GM21825 (cell line): ENCODE results near the gene ARHGEF2.
A peak's percentile ranks its signal among the peaks of the same experiment; 100 is the strongest.

Source experiments
- ATAC-seq: cut with Tn5 transposase; IDR thresholded peaks from one replicate; pipeline ENCODE4 v1.9.1; 2021; ENCODE audit warnings: mild to moderate bottlenecking, moderate library complexity; ENCODE audit not compliant: unreplicated experiment

Gene ARHGEF2

DNA sequence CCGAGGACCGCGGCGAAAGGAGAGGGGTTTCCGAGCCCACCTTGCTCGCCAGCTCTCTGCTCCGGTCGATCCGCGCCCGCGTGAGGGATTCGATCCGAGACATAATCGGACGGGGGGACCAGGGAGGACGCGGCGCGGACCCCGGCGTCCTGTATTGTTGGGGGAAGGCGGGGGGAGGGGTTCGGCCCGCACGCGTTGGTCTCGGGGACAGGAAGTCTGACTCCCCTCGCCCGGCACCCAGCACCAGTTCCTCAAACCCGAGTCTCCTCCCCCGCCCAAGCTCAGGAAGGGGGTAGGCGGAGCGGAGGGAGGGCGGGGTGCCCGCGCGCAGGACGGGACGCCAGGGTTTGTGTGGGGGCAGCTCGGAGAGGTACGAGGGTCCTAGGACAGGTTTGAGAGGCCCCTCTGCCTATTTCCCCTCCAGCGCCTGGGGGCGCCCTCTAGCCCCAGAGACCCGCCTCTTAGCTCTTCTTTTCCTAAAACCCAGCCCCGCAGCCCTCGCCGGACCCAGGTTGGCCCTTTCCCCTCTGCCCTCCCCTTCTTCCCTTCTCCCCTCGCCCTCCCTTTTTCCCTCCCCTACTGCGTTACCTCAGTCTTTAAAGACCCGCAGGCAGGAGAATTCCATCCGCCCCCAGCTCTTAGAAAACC is at the start of gene ARHGEF2:
Gene ARHGEF2, minus strand, starts transcription at position 223 of the 648 bp plus-strand sequence. Its CDS starts 120 bp downstream, at position 103.
- no peak for ATAC-seq

DNA sequence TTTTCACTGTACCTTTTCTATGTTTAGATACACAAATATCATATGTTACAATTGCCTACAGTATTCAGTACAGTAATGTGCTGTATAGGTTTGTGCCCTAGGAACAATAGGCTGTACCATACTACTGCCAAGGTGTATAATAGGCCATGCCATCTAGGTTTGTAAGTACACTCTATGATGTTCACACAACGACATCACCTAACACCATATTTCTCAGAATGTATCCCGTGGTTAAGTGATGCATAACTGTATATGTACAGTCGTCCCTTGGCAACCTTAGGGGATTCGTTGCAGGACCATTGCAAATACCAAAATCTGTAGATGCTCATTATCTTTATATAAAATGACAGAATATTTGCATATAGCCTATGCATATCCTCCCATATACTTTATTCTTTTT is 48.2 kb upstream of the ARHGEF2 start:
- no peak for ATAC-seq

DNA sequence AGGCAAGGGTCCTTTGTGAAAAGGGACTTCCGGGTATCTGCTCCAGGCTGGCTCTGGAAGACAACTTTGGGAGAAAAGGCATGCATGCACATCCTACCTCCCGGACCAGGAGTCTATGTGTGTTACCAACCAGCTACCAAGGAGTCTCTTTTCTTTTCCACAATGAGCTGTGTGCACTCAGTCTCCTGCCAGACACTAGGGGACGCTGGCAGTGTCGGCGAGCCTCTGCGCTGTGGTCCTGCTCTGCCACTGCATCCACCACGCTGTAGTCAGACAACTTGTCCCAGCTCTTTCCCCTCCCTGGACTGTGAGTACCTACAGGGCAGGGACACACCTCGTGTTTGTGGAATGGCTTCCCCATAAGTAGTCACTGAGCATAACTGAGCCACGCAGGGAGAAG is 47.5 kb upstream of the ARHGEF2 start:
- no peak for ATAC-seq

DNA sequence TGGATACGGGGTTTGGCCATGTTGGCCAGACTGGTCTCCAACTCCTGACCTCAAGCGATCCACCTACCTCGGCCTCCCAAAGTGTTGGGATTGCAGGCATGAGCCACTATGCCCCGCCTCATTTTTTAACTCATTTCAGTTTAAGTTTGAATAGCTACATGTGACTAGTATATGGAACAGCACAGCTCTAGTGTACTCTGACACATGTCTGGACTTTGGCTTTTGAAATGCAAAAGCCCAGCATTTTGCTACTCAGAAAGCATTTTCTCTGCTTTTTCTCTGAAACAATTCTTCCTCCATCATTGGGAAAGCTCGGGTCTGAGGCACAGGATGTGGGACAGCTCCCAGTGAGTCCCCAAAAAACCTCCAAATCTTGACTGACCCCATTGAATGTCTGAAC is 46.5 kb upstream of the ARHGEF2 start:
- ATAC-seq = no peak

DNA sequence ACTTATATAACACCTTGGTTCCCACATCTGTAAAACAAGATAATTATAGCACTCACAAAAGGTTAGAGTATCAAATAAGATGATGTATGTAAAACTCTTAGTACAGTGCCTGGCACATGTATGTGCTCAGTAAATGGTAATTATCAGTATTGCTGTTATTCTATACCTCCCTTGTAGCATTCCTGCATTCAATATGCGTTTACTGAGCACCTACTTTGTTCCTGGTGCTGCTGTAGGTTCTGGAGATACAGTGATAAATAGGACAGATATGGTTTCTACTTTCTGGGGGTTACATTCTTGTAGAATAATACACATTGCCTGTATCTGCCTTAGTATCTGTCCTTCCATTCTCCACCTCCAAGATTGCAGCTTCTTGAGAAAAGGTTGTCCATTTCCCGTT is 43.6 kb upstream of the ARHGEF2 start:
- ATAC-seq = no peak

DNA sequence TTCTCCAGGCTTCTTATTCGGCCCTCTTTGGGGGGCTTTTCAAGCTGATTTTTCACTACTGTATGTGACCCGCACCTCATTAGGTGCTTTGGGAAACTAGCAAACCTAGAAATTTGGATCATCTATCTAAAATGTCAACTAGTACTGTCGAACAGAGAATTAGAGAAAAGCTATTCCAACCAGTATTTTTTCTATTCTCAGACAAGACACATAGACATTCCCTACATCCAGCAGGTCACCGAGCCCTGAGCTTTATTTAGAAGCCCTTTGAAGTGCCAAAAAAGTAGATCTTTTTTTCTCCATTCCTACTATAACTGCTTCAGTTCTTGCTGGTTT is 42.7 kb upstream of the ARHGEF2 start:
- ATAC-seq = no peak

DNA sequence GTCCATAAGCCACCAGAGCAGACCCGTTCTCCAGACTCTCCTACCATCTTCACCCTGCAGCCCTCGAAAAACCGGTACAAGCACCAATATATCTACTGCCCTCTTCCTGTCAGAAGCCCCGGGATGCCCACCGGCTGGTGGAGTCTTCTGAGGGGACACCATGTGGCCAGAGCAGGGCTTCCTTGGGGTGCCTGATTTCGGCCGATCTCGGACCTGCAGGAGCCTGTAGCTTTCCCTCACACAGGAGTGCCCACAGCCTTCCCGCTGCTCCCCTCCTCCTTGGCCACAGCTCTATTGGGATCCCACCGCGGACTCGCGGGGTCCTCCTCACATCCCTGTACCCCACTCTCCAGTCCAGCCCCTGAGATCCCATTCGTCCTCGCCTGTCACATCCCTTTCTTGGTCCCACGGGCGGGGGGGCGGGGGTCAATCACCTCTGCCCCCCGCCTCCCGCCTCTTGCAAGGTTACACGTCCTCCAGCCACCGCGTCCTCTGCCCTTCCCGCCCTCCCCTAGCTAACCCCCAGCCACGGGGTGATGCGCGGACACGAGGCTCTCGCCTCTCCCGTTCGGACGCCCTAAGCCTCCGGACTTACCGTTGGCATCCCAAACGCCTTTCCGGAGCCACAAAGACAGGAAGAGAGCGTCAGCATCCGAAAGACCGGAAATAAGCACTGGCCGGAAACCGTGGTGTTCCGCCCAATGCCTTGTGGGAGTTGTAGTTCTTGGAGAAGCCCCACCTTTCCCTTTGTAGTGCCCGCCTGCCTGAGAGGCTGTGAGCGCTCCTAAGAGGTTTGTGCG is 42.1 kb upstream of the ARHGEF2 start, which contains the start of gene SSR2:
Gene SSR2, minus strand, starts transcription at position 659 of the 800 bp plus-strand sequence. CDS start 784 bp downstream, outside the sequence.
- peak; percentile 90 for ATAC-seq

DNA sequence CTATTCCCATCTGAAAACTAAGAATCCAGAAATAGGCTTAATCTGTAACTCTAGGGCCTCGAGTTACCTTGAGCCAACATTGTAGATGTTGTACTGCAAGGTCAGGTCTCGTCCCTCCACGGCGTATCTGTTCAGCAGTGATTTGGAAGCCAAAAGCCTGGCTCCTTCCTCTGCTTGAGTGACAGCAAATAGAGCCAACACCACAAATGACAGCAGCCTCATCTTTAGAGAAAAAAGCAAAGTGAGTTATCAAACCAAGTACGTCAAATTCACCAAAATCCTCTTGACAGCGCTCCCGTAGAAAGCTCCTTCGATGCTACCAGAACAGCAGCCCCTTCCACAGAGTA is 41.6 kb upstream of the ARHGEF2 start:
- no peak for ATAC-seq

DNA sequence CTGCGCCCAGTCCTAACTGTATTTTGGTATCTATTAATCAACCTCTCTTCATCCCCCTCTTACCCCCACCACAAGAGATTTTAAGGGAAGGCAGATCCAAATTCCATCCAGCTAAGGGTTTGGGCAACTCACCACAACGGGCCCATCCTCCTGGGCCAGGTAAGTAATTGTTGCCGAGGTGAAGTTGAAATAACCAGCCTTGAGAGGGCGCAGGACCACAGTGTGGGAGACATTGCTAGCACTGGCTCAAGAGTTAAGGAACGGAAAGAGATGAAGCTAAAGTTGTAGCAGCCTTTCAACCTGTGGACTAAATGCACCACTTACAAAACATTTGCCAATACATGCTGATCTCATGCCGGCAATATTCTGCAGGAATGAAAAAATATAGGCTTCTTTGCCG is 36.5 kb upstream of the ARHGEF2 start:
- no peak for ATAC-seq

DNA sequence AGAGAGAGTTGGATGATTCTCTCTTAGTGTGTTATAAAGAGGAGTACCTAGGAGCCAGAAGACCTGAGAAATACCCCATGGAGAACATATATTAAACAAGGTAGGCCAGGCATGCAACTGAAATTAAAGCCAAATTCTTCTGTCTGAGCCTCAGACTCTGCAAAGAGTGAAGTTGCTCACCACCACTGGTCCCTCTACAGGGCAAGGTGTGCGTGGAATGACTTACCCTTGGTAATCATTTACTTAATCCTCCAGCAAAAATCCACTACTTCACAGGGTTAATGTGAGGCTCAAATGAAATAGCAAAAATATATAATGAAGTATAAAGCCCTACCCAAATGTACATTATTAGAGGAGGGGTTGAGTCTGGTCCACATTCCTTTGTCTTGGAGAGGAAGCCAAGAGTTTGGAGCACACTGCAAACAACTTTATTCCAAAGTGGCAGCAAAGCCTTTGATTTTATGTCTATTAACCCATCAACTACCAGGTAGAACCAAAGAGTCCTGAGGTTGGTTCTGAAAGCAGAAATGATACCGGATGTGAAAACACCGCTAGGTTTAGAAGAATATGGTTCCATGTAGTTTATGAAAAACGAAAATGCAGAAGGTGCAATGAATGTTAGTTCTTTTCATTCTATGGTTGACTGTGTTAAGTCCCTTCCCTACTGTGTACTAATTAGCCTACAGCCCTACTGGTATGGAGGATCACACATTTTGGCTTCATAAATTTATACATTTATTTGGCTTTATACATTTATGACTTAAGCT is 33.9 kb upstream of the ARHGEF2 start:
- ATAC-seq = peak; percentile 62

DNA sequence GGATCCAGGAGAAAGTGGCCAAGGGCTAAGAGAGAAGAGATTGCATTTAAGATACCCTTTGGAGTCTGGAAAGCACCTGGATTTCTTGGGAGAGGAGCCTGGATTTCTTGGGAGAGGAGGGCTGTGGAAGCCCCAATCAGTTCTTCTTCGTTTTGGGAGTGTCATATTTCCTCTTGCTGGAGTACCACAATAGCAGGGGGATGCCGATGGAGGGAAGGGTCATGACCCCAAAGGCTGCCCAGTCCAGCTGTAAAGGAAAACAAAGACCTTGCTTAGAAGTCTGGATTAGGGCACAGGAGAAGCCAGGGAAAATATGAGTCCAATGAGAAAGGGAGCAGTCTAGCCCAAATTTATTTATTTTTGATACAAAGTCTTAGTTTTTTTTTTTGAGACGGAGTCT is 31.1 kb upstream of the ARHGEF2 start:
- no peak for ATAC-seq

DNA sequence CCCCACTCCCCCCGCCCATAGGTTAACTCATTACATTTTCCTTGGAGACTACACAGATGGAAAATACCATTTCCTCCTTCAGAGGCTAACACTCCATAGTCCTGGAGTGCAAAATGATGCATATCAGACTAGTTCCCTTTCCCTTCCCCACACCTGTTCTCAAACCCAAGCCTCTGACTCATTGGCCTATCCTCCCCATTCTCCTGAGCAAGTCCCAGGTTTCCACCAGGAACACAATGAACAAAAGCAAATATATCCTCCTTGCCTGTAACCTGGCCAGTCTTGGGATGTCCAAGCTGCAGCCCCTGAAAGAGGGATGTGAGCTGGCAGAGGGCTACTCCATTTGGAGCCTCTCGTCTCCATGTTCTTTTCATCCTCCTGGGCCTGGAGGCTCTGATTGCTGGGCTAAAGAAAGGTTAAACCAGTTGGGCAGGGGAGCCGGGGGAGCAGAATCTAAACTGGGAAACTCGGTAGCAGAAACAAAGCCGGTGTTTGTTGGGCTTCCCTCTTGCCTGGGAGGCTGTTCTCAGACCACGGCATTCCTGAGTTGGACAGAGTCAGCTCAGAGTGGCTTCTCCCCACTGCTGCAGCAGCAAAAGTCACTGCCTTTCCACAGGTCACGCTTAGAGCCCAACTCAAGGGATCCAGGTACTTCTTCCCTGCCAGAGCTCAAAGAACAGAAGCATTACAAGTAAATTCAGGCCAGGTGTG is 28.5 kb upstream of the ARHGEF2 start:
- ATAC-seq = no peak

DNA sequence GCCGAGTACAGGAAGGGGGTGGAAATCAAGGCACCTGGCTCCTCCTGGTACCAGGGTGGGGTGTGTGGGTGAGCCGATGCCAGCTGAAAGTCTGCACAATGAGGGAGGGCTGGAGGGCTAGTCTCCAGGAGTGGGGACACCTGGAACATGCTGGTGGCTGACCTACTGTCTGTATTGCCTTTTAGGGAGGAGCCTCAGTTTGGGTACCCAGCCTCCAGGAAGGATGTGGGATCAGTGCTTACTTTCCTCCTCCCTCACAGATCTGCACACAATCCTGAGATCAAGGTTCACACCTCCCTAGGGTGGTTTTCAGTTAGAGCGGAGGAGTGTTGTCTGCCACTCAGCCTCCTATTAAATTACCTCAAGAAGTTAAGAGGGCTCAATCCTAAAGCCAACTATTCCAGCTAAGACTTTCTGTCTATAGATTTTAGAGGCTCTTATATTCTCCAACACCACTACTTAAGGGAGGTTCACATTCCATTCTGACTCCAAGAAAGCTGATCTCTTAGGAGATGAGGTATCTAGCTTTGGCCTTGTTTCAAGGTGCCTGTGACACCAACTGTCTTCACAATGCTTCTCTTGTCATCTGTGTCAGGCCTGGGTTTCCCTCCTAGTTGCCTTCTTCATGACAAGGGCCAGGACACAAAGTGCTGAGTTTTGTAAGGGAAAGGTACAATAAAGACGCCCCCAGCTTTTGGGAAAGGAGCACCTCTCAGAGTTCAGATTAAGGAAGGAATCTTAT is 26.7 kb upstream of the ARHGEF2 start:
- no peak for ATAC-seq

DNA sequence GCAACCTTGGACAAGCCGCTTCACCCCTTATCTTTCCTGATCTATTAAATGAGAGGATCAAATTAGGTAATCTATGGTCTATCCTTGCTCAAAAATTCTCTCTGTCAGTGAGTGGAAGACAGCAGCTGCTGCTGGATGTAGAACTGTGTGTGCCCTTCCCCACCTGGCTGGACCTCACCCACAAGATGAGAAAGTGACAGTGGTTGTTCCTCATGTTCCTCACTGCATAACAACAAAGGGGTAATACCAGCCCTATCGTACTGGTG is 25.5 kb upstream of the ARHGEF2 start:
- ATAC-seq = no peak

DNA sequence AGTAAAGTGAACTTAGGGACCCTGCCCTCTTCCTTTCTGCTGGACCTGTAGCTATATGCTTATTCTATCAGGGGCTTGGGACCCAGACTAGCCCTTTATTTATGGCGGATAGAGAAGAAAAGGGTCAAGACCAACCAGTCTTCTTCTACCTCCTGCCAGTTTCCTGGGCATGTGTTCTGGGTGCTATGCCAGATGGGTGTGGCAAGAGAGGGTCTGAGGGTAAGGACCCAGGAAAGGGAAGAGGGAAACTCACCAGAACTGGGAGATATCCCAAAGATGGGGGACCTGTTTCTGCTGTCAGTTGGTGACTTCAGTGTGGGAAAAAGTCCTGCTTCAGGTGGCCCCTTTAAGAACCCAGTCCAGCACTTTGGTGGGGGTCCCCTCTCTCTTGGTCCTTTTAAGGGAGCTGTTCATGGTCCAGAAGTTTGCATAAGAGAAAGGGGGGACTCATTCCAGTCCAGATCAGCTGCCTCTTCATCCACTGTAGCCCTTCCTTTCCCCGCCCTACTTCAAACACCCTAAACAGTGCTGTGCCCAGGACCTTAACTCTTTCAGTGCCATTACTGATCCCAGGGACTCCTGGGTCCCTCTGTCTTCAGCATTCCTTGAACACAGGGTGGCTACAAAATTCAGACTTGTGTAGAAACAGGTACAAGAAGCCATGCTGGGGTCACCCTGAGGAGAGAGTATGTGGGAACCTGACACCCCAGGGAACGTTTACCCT is 24.0 kb upstream of the ARHGEF2 start:
- ATAC-seq = no peak

DNA sequence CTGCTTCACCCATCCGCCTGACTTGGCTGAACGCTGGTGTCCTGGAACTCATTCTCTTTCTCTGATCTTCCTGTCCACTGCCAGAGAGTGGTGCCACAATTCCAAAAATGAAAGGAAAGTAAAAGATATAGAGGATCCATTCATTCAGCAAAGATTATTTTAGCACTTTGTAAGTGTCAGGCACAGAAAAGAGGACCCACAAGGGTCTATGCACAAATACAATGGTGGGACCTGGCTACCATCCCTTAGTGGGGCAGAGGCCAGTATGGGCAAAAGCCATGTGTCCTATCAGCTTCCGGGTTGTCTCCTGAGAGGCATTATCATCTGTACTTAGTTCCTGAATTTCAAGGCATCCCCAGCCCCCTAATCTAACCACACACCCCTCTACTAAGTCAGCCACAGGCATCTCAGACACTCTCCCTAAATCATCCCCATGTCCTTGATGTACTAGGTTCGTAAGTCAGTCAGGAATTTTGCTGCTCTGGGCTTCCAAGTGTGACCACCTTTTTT is 23.4 kb upstream of the ARHGEF2 start:
- ATAC-seq = no peak

DNA sequence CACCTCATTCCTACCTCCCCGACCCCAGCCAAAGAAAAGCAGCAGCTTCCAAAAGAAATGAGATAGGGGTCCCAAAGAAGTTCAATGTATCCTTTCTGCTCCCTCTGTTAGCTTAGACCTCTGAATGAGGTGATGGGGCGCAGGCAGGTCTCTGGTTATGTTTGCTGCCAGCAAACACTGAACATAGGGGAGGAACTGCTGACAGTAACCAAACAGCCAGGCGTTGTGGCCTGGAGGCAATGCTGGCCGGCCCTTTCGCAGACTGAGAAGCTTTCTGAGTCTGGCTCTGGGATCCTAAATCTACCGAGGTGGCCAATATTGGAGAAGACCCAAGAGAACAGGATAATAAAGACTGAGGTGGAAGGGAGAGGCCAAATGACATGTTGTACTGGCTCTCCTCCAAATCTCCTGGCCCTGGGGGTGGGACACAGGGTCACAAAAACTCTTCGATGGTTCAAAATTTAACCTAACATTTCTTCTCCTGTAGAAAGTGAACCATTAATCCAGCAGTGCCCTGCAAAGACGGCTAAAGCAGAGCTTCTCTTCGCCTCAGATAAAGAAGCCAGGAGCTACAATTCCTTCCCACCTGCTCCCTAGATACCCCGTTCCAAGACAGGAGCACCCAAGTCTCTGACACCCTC is 22.8 kb upstream of the ARHGEF2 start:
- no peak for ATAC-seq

DNA sequence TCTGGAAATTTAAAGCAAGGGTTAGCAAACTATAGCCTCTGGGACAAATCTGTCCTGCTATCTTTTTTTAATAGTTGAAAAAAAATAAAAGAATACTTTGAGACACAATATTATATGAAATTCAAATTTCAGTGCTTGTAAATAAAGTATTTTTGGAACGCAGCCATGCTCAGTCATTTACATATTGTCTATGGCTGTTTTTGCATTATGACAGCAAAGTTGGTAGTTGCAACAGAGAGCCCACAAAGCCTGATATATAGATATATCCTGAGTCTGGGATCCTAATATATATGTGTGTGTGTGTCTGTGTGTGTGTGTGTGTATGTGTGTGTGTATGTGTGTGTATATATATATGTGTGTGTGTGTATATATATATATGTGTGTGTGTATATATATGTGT is 21.6 kb upstream of the ARHGEF2 start:
- no peak for ATAC-seq

DNA sequence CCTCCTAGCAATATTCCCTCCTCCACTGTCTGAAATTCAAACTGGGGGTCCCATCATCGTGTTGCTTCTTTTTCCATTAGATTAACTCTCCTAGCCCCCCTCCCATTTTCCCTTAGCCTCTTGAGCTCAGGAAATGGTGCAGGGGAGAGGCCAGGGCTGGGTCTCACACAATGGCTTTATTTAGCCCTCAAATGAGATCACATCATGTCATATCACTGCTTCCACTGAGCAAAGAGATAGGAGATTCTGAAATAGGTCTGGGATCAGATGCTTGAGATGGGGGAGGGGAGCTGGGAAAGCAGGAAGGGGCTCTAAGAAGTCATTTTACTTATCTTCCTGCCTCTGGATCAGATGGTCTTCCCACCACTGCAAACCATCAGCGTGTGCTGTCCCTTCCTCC is 17.8 kb upstream of the ARHGEF2 start:
- no peak for ATAC-seq

DNA sequence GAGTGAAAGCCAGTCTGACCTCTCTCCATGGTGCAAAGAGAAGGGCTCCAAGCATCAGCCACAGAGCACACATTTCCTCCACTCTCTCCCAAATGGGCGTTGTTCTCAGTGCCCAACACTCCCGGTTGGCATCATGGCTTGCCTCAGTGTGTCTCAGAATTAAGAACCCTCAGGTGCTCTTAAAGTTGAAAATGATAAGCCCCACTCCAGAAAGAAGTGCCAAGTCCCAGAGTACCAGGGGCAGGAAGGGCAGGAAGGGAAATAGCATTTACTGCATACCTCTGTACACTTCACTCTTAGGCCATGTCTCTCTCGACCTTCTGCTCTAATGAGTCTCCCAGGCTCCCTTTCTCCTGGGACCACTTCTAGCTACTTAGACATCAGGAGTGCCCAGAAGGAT is 15.2 kb upstream of the ARHGEF2 start:
- no peak for ATAC-seq
